ENCODE measurements around the gene ZNF226. TPM values are rescaled to one million over a fixed set of nuclear protein-coding genes. Genes with fewer than 3 reads are reported as not detected.
"Not testable (repeated sequence)": the region's sequence is repeated elsewhere in the genome, so short reads cannot be mapped to it uniquely, and the experiment has no call there.

The ZNF226 gene
- polyA plus RNA-seq, 4 donors, result 13.6 to 28.2 (median 19.9) TPM

DNA sequence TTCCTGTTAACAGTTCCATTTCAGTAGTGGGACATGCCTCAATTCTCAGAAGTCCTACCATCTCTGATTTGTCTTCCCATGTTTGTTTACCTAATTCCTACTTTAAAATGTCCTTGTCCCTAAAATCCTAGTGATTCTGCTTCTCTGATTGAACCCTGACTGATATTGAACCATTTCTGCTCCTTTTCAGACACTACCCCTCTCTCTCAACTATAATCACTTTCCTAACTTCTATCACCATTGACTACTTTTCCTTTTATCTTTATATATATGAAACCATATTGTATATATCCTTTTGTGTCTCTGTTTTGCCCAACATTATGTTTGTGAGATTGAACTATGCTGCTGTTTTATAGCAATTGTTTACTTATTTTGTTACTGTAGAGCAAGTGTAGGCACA, 31.9 kb downstream of the ZNF226 start:
- no peak overlapping the region for H3K4me3 ChIP-seq (ENCODE audit: low read depth in 1 of 3, low read length in 3 of 3)
- no peaks in the 10 kb centered on the region for H3K27me3 ChIP-seq (ENCODE audit: control insufficient read depth in 3 of 3, insufficient read depth in 3 of 3, low read length in 3 of 3)
- DNase-seq (no peak), FAIRE-seq (no peak)
- no peaks in the 10 kb centered on the region for H3K36me3 ChIP-seq (ENCODE audit: control insufficient read depth in 3 of 3, insufficient read depth in 2 of 3, low read depth in 1 of 3, low read length in 3 of 3)
- no peak overlapping the region for H3K27ac ChIP-seq (ENCODE audit: low read depth in 1 of 3, low read length in 2 of 3)
- H3K9me3 ChIP-seq (ENCODE audit: control insufficient read depth in 2 of 2, insufficient read depth in 1 of 2, low read depth in 1 of 2, low read length in 1 of 2), result peaks cover 0 to 5% of the 10 kb centered on the region in 2 donors
- no peaks in the 10 kb centered on the region for H3K4me1 ChIP-seq (ENCODE audit: control insufficient read depth in 3 of 3, insufficient read depth in 2 of 3, low read depth in 1 of 3, low read length in 2 of 3)

DNA sequence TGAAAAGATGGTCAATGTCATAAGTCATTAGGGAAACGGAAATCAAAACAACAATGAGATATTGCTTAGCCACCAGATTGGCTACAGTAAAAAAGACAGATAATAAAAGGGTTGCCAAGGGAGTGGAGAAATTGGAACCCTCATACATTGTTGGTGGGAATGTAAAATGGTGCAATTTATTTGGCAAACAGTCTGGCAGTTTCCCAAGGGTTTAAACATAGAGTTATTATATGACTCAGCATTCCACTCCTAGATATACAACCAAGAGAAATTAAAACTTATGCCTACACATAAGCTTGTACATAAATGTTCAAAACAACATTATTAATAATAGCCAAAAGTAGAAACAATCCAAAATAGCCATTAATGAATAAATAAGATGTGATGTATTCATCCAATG, 37.6 kb downstream of the ZNF226 start:
- Histone ChIP-seq H3K36me3 (ENCODE audit: control insufficient read depth in 3 of 3, insufficient read depth in 2 of 3, low read depth in 1 of 3, low read length in 3 of 3) (no peaks in the 10 kb centered on the region), H3K27ac (ENCODE audit: low read depth in 1 of 3, low read length in 2 of 3) (no peak overlapping the region), H3K27me3 (ENCODE audit: control insufficient read depth in 3 of 3, insufficient read depth in 3 of 3, low read length in 3 of 3) (no peaks in the 10 kb centered on the region), H3K9me3 (ENCODE audit: control insufficient read depth in 2 of 2, insufficient read depth in 1 of 2, low read depth in 1 of 2, low read length in 1 of 2) (peaks cover 0 to 9% of the 10 kb centered on the region in 2 donors), H3K4me3 (ENCODE audit: low read depth in 1 of 3, low read length in 3 of 3) (no peak overlapping the region), H3K4me1 (ENCODE audit: control insufficient read depth in 3 of 3, insufficient read depth in 2 of 3, low read depth in 1 of 3, low read length in 2 of 3) (no peaks in the 10 kb centered on the region)
- no peak for FAIRE-seq
- WGBS, 3 donors, result 65 to 81% (median 74%) methylated on average over 1 of the region's 1 CpG
- DNase-seq, result no peak

DNA sequence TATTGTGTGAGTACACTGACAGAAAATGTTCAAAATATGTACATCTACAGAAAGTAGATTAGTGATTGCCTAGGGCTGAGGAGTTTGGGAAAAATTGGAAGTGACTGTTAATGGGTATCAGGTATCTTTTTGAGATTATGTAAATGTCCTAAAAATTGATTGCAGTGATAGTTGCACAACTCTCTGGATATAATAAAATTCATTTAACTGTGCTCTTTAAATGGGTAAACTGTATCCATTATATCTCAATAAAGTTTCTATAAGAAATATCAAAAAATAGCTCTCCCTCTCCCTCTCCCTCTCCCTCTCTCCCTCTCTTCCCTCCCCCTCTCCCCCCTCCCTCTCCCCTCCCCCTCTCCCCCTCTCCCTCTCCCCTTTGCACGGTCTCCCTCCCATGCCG, 38.1 kb downstream of the ZNF226 start:
- H3K27ac ChIP-seq (ENCODE audit: low read depth in 1 of 3, low read length in 2 of 3), result no peak overlapping the region
- H3K9me3 ChIP-seq (ENCODE audit: control insufficient read depth in 2 of 2, insufficient read depth in 1 of 2, low read depth in 1 of 2, low read length in 1 of 2), result peaks cover 0 to 9% of the 10 kb centered on the region in 2 donors
- DNase-seq (no peak), FAIRE-seq (no peak)
- 57 to 100% methylated on average over 1 of the region's 2 CpGs; no CpG with 5 or more reads in 1 of the 3 donors for WGBS, 3 donors
- H3K27me3 ChIP-seq (ENCODE audit: control insufficient read depth in 3 of 3, insufficient read depth in 3 of 3, low read length in 3 of 3), result no peaks in the 10 kb centered on the region
- no peak overlapping the region for H3K4me3 ChIP-seq (ENCODE audit: low read depth in 1 of 3, low read length in 3 of 3)
- H3K36me3 ChIP-seq (ENCODE audit: control insufficient read depth in 3 of 3, insufficient read depth in 2 of 3, low read depth in 1 of 3, low read length in 3 of 3), result no peaks in the 10 kb centered on the region
- no peaks in the 10 kb centered on the region for H3K4me1 ChIP-seq (ENCODE audit: control insufficient read depth in 3 of 3, insufficient read depth in 2 of 3, low read depth in 1 of 3, low read length in 2 of 3)

DNA sequence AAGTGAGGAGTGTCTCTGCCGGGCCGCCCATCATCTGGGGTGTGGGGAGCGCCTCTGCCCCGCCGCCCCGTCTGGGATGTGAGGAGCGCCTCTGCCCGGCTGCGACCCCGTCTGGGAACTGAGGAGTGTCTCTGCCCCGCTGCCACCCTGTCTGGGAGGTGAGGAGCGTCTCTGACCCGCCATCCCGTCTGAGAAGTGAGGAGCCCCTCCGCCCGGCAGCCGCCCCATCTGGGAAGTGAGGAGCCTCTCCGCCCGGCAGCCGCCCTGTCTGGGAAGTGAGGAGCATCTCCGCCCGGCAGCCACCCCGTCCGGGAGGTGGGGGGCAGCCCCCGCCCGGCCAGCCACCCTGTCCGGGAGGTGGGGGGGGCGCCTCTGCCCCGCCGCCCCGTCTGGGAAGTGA, 39.0 kb downstream of the ZNF226 start:
- not testable (repeated sequence) for H3K4me3 ChIP-seq (ENCODE audit: low read depth in 1 of 3, low read length in 3 of 3); FAIRE-seq; H3K4me1 ChIP-seq (ENCODE audit: control insufficient read depth in 3 of 3, insufficient read depth in 2 of 3, low read depth in 1 of 3, low read length in 2 of 3); H3K27ac ChIP-seq (ENCODE audit: low read depth in 1 of 3, low read length in 2 of 3); DNase-seq; H3K36me3 ChIP-seq (ENCODE audit: control insufficient read depth in 3 of 3, insufficient read depth in 2 of 3, low read depth in 1 of 3, low read length in 3 of 3); H3K27me3 ChIP-seq (ENCODE audit: control insufficient read depth in 3 of 3, insufficient read depth in 3 of 3, low read length in 3 of 3); H3K9me3 ChIP-seq (ENCODE audit: control insufficient read depth in 2 of 2, insufficient read depth in 1 of 2, low read depth in 1 of 2, low read length in 1 of 2)
- 94 to 96% (median 95%) methylated on average over 25 to 31 of the region's 31 CpGs for WGBS, 3 donors

DNA sequence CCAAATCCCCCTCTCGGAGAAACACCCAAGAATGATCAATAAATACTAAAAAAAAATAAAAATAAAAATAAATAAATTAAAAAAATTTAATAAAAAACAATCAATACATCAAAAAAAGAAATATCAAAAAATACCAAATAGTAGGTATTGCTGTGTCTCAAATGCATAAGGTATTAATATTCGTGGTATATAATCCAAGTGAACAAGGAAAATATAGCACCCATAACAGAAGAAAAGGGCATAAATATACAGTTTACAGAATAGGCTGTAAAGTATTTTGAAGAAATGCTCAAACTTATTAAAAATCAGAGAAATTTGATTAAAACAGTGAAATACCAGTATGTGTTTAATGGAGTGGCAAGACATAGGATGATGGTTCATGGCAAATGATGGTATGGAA, 39.9 kb downstream of the ZNF226 start:
- DNase-seq (no peak), FAIRE-seq (no peak)
- Histone ChIP-seq H3K9me3 (ENCODE audit: control insufficient read depth in 2 of 2, insufficient read depth in 1 of 2, low read depth in 1 of 2, low read length in 1 of 2) (peaks cover 0 to 5% of the 10 kb centered on the region in 2 donors), H3K27me3 (ENCODE audit: control insufficient read depth in 3 of 3, insufficient read depth in 3 of 3, low read length in 3 of 3) (no peaks in the 10 kb centered on the region), H3K36me3 (ENCODE audit: control insufficient read depth in 3 of 3, insufficient read depth in 2 of 3, low read depth in 1 of 3, low read length in 3 of 3) (no peaks in the 10 kb centered on the region), H3K4me1 (ENCODE audit: control insufficient read depth in 3 of 3, insufficient read depth in 2 of 3, low read depth in 1 of 3, low read length in 2 of 3) (no peaks in the 10 kb centered on the region), H3K27ac (ENCODE audit: low read depth in 1 of 3, low read length in 2 of 3) (no peak overlapping the region), H3K4me3 (ENCODE audit: low read depth in 1 of 3, low read length in 3 of 3) (no peak overlapping the region)
- 74 to 82% (median 75%) methylated on average over 2 of the region's 2 CpGs for WGBS, 3 donors

DNA sequence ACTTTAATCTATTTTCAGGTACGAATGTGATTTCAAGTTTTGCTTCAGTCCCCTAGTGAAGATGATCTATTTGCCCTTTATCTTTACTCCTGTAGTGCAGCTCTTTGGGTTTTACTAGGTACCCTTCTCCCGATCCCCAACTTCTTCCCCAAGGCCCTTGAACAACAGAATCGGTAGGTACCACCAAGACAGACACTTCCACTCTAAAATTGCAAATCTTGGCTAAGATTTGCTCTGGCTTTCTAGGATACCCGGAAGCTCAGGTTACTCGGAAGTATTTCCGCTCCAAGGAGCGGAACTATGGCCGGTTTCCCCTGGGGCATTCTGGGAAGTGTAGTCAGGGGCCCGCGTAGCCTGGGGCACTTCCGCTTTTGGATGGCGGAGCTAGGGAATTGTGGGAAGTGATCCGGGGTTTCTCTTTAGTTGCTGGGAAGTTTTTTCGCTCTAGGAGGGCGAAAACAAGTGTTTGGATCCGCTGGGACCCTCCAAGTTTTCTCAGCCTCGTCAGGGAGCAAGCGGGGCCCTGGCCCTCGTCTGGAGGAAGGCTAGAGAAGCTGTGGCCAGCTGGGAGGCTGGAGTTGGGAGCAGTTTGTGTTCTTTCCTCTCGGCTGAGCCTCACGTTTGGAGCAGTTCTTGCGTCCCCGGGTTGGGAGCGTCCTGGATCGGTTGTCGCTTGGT, 42.4 kb downstream of the ZNF226 start:
- 3 to 5% (median 5%) methylated on average over 26 of the region's 26 CpGs for WGBS, 3 donors
- Histone ChIP-seq H3K27me3 (ENCODE audit: control insufficient read depth in 3 of 3, insufficient read depth in 3 of 3, low read length in 3 of 3) (no peaks in the 10 kb centered on the region), H3K36me3 (ENCODE audit: control insufficient read depth in 3 of 3, insufficient read depth in 2 of 3, low read depth in 1 of 3, low read length in 3 of 3) (no peaks in the 10 kb centered on the region), H3K9me3 (ENCODE audit: control insufficient read depth in 2 of 2, insufficient read depth in 1 of 2, low read depth in 1 of 2, low read length in 1 of 2) (peaks cover 0 to 5% of the 10 kb centered on the region in 2 donors), H3K4me3 (ENCODE audit: low read depth in 1 of 3, low read length in 3 of 3) (peak overlapping the region; percentile 67 to 95 (median 83)), H3K4me1 (ENCODE audit: control insufficient read depth in 3 of 3, insufficient read depth in 2 of 3, low read depth in 1 of 3, low read length in 2 of 3) (no peaks in the 10 kb centered on the region), H3K27ac (ENCODE audit: low read depth in 1 of 3, low read length in 2 of 3) (peak overlapping the region; percentile 90)
- DNase-seq (peak; percentile 96), FAIRE-seq (no peak)

DNA sequence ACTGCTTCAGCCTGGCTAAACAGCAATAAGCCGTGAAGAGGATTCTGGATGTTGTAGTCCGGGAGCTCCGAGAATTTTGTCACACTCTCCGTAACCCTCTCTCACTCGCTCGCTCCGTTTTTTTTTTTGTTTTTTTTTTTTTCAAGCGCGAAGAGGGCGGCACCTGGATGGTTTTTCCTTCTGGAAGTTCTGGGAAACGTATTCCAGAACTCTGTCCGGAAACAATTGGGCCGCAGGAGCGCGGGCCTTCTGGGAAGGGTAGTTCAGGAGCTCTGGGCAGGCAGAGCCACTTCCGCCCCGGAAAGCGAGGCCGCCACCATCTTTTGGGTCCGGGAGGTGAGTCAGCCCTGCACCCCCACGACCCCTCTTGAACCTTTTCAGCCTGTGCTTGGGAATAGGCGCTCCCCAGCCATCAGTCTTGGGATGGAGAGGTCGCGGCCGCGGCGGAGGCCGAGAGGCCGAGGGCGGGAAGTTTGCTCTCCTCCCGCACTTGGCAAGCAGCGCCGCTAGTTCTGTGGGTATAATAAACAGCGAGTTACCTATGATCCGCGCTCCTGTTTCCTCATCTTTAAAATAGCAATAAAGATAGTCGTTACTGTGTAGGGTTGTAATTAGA, 47.5 kb downstream of the ZNF226 start, which contains the start of gene ZNF227:
TSS of gene ZNF227 (plus strand) at position 283 of the 616 bp plus-strand sequence. CDS start 5,261 bp downstream, outside the sequence.
- H3K4me3 ChIP-seq (ENCODE audit: low read depth in 1 of 3, low read length in 3 of 3), result peak within 1 kb of the TSS; percentile 95 to 99 (median 97)
- DNase-seq, result peak; percentile 96 to 97
- WGBS, 3 donors, result 0% methylated on average over 37 of the region's 37 CpGs
- FAIRE-seq, result peak; percentile 39
- peaks cover 1 to 9% of the 10 kb centered on the region in 2 donors for H3K9me3 ChIP-seq (ENCODE audit: control insufficient read depth in 2 of 2, insufficient read depth in 1 of 2, low read depth in 1 of 2, low read length in 1 of 2)
- peaks cover 0 to 16% (median 8%) of the 10 kb centered on the region in 3 donors for H3K36me3 ChIP-seq (ENCODE audit: control insufficient read depth in 3 of 3, insufficient read depth in 2 of 3, low read depth in 1 of 3, low read length in 3 of 3)
- no peaks in the 10 kb centered on the region for H3K27me3 ChIP-seq (ENCODE audit: control insufficient read depth in 3 of 3, insufficient read depth in 3 of 3, low read length in 3 of 3)
- H3K27ac ChIP-seq (ENCODE audit: low read depth in 1 of 3, low read length in 2 of 3), result peak within 1 kb of the TSS; percentile 78 to 97 (median 88)
- H3K4me1 ChIP-seq (ENCODE audit: control insufficient read depth in 3 of 3, insufficient read depth in 2 of 3, low read depth in 1 of 3, low read length in 2 of 3), result peaks cover 0 to 4% (median 0%) of the 10 kb centered on the region in 3 donors

DNA sequence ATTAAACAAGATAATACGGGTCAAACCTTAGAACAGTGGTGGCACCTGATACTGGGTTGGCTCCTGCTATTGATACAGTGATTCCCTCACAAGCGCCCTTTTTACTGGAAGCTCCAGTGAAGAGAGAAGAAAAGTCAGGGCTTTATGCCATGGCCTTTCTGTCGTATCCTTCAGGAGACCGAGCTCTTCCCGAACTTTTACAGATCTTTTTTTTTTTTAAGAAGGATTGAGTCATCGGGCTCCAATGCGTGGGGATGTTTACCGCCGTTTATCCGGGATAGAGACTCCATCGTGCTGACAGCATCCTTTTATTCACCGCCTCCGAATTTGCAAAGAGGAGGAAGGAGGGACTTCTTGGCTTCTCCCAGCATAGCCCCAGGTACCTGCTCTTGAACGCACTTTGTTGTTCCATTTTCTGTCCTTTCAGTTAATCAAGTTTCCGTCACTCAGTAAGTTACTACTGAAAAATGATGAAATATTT, 48.0 kb downstream of the ZNF226 start:
- peaks cover 0 to 16% (median 9%) of the 10 kb centered on the region in 3 donors for H3K36me3 ChIP-seq (ENCODE audit: control insufficient read depth in 3 of 3, insufficient read depth in 2 of 3, low read depth in 1 of 3, low read length in 3 of 3)
- peaks cover 0 to 4% (median 0%) of the 10 kb centered on the region in 3 donors for H3K4me1 ChIP-seq (ENCODE audit: control insufficient read depth in 3 of 3, insufficient read depth in 2 of 3, low read depth in 1 of 3, low read length in 2 of 3)
- H3K4me3 ChIP-seq (ENCODE audit: low read depth in 1 of 3, low read length in 3 of 3), result peak overlapping the region; percentile 95 to 99 (median 97)
- FAIRE-seq (no peak), DNase-seq (no peak)
- peak overlapping the region; percentile 78 to 97 (median 88) for H3K27ac ChIP-seq (ENCODE audit: low read depth in 1 of 3, low read length in 2 of 3)
- 4 to 6% (median 5%) methylated on average over 15 of the region's 15 CpGs for WGBS, 3 donors
- H3K9me3 ChIP-seq (ENCODE audit: control insufficient read depth in 2 of 2, insufficient read depth in 1 of 2, low read depth in 1 of 2, low read length in 1 of 2), result peaks cover 1 to 9% of the 10 kb centered on the region in 2 donors
- H3K27me3 ChIP-seq (ENCODE audit: control insufficient read depth in 3 of 3, insufficient read depth in 3 of 3, low read length in 3 of 3), result no peaks in the 10 kb centered on the region

Data from small intestine (tissue), 7 donors.